ENCODE data around the gene LAMB3.

Gene LAMB3

GRCh38 chr1:209629621-209630382 lies 22.4 kb downstream of the LAMB3 start:
- Mint-ChIP-seq H3K27ac (no peak overlapping the region), H3K4me3 (no peak overlapping the region), H3K4me1 (peaks cover 13% of the 10 kb centered on the region), H3K36me3 (peaks cover 4% of the 10 kb centered on the region), H3K9me3 (no peaks in the 10 kb centered on the region)
- no peak for DNase-seq (ENCODE audit: low spot score in 2 of 2)
- no peak for ATAC-seq

GRCh38 chr1:209628618-209629299 lies 23.5 kb downstream of the LAMB3 start:
- Mint-ChIP-seq H3K4me3 (no peak overlapping the region), H3K36me3 (peaks cover 4% of the 10 kb centered on the region), H3K4me1 (peaks cover 13% of the 10 kb centered on the region), H3K9me3 (no peaks in the 10 kb centered on the region), H3K27ac (peak overlapping the region; percentile 32)
- ATAC-seq (peak; percentile 59), DNase-seq (ENCODE audit: low spot score in 2 of 2) (peak in 1 of 2 donors; percentile 66)

- Mint-ChIP-seq H3K36me3 (peaks cover 4% of the 10 kb centered on the region), H3K27ac (peak overlapping the region; percentile 48), H3K4me3 (no peak overlapping the region), H3K4me1 (peaks cover 13% of the 10 kb centered on the region), H3K9me3 (no peaks in the 10 kb centered on the region)
- ATAC-seq = peak; percentile 77
- peak; percentile 85 to 95 for DNase-seq (ENCODE audit: low spot score in 2 of 2)
Measured at GRCh38 chr1:209627732-209628196, 24.5 kb downstream of the LAMB3 start.

GRCh38 chr1:209627027-209627731 lies 25.0 kb downstream of the LAMB3 start:
- Mint-ChIP-seq H3K36me3 (peaks cover 4% of the 10 kb centered on the region), H3K4me1 (peaks cover 13% of the 10 kb centered on the region), H3K4me3 (no peak overlapping the region), H3K9me3 (no peaks in the 10 kb centered on the region), H3K27ac (peak overlapping the region; percentile 48)
- DNase-seq (ENCODE audit: low spot score in 2 of 2) = no peak
- ATAC-seq = no peak

- Mint-ChIP-seq H3K27ac (no peak overlapping the region), H3K9me3 (no peaks in the 10 kb centered on the region), H3K4me1 (peaks cover 13% of the 10 kb centered on the region), H3K4me3 (no peak overlapping the region), H3K36me3 (peaks cover 8% of the 10 kb centered on the region)
- ATAC-seq = no peak
- no peak for DNase-seq (ENCODE audit: low spot score in 2 of 2)
Measured at GRCh38 chr1:209626346-209627026, 25.7 kb downstream of the LAMB3 start.

GRCh38 chr1:209625791-209626285 lies 26.4 kb downstream of the LAMB3 start:
- peaks cover 4% of the 10 kb centered on the region for H3K36me3 Mint-ChIP-seq
- DNase-seq (ENCODE audit: low spot score in 2 of 2) (no peak), ATAC-seq (no peak)
- no peak overlapping the region for H3K4me3 Mint-ChIP-seq
- H3K9me3 Mint-ChIP-seq = no peaks in the 10 kb centered on the region
- no peak overlapping the region for H3K27ac Mint-ChIP-seq
- peaks cover 13% of the 10 kb centered on the region for H3K4me1 Mint-ChIP-seq

GRCh38 chr1:209624558-209625549 lies 27.4 kb downstream of the LAMB3 start:
- no peak overlapping the region for H3K4me3 Mint-ChIP-seq
- H3K36me3 Mint-ChIP-seq = peaks cover 4% of the 10 kb centered on the region
- no peak overlapping the region for H3K27ac Mint-ChIP-seq
- DNase-seq (ENCODE audit: low spot score in 2 of 2) (no peak), ATAC-seq (no peak)
- H3K9me3 Mint-ChIP-seq = no peaks in the 10 kb centered on the region
- peaks cover 13% of the 10 kb centered on the region for H3K4me1 Mint-ChIP-seq

- DNase-seq (ENCODE audit: low spot score in 2 of 2) (no peak), ATAC-seq (no peak)
- Mint-ChIP-seq H3K4me3 (no peak overlapping the region), H3K4me1 (peaks cover 14% of the 10 kb centered on the region), H3K27ac (no peak overlapping the region), H3K9me3 (no peaks in the 10 kb centered on the region), H3K36me3 (peaks cover 4% of the 10 kb centered on the region)
Measured at GRCh38 chr1:209622841-209623829, 29.1 kb downstream of the LAMB3 start.

GRCh38 chr1:209621741-209622655 lies 30.2 kb downstream of the LAMB3 start:
- Mint-ChIP-seq H3K36me3 (peaks cover 4% of the 10 kb centered on the region), H3K27ac (peak overlapping the region; percentile 17)
- DNase-seq (ENCODE audit: low spot score in 2 of 2) = no peak

GRCh38 chr1:209621286-209621685 lies 30.9 kb downstream of the LAMB3 start:
- no peak for DNase-seq (ENCODE audit: low spot score in 2 of 2)
- H3K9me3 Mint-ChIP-seq = no peaks in the 10 kb centered on the region
- H3K36me3 Mint-ChIP-seq = peaks cover 4% of the 10 kb centered on the region
- H3K4me3 Mint-ChIP-seq = no peak overlapping the region
- H3K4me1 Mint-ChIP-seq = peaks cover 9% of the 10 kb centered on the region
- no peak for ATAC-seq
- peak overlapping the region; percentile 17 for H3K27ac Mint-ChIP-seq

More at GRCh38 chr1:209621741-209622655, 30.2 kb downstream of the LAMB3 start:
- Mint-ChIP-seq H3K4me3 (no peak overlapping the region), H3K9me3 (no peaks in the 10 kb centered on the region), H3K4me1 (peaks cover 9% of the 10 kb centered on the region)
- ATAC-seq = no peak

- H3K27ac Mint-ChIP-seq = no peak overlapping the region
- no peak for DNase-seq (ENCODE audit: low spot score in 2 of 2)
- no peak overlapping the region for H3K4me3 Mint-ChIP-seq
- peaks cover 4% of the 10 kb centered on the region for H3K36me3 Mint-ChIP-seq
- no peaks in the 10 kb centered on the region for H3K9me3 Mint-ChIP-seq
- no peak for ATAC-seq
- peaks cover 9% of the 10 kb centered on the region for H3K4me1 Mint-ChIP-seq
Measured at GRCh38 chr1:209620487-209620884, 31.7 kb downstream of the LAMB3 start.

GRCh38 chr1:209619696-209620486 lies 32.3 kb downstream of the LAMB3 start:
- peaks cover 9% of the 10 kb centered on the region for H3K4me1 Mint-ChIP-seq
- DNase-seq (ENCODE audit: low spot score in 2 of 2) (no peak), ATAC-seq (no peak)
- no peaks in the 10 kb centered on the region for H3K9me3 Mint-ChIP-seq
- H3K4me3 Mint-ChIP-seq = no peak overlapping the region
- H3K36me3 Mint-ChIP-seq = peaks cover 4% of the 10 kb centered on the region
- H3K27ac Mint-ChIP-seq = no peak overlapping the region

Data from stimulated activated effector memory CD8-positive, alpha-beta T cell treated with anti-CD3 and anti-CD28 coated beads, Interleukin-12 subunit alpha, Interleukin-12 subunit beta, amount 100 ng/mL, for 72 hours (primary cell).